ENCODE results near the gene GRIK3.
"Not testable (repeated sequence)": the region's sequence is repeated elsewhere in the genome, so short reads cannot be mapped to it uniquely, and the experiment has no call there.

The GRIK3 gene

GRCh38 chr1:36919491-36920145 lies 114.7 kb downstream of the GRIK3 start:
- no peaks in the 10 kb centered on the region for H3K9me3 ChIP-seq (ENCODE audit: control insufficient read depth in 5 of 5, low read length in 5 of 5)
- no peak overlapping the region for H3K4me3 ChIP-seq (ENCODE audit: low read depth in 1 of 5, low read length in 5 of 5)
- H3K4me1 ChIP-seq (ENCODE audit: control insufficient read depth in 5 of 5, insufficient read depth in 5 of 5, low read length in 5 of 5), result no peaks in the 10 kb centered on the region
- no peaks in the 10 kb centered on the region for H3K36me3 ChIP-seq (ENCODE audit: control insufficient read depth in 5 of 5, insufficient read depth in 5 of 5, low read length in 5 of 5)
- no peak overlapping the region for H3K9ac ChIP-seq (ENCODE audit: low read length in 5 of 5)
- peaks cover 3 to 28% (median 11%) of the 10 kb centered on the region in 5 donors for H3K27me3 ChIP-seq (ENCODE audit: control insufficient read depth in 5 of 5, insufficient read depth in 4 of 5, low read length in 5 of 5)
- H3K27ac ChIP-seq (ENCODE audit: low read depth, low read length), result no peak overlapping the region

- no peak overlapping the region for H3K27ac ChIP-seq (ENCODE audit: low read depth, low read length)
- peaks cover 3 to 28% (median 17%) of the 10 kb centered on the region in 5 donors for H3K27me3 ChIP-seq (ENCODE audit: control insufficient read depth in 5 of 5, insufficient read depth in 4 of 5, low read length in 5 of 5)
- H3K9me3 ChIP-seq (ENCODE audit: control insufficient read depth in 5 of 5, low read length in 5 of 5), result no peaks in the 10 kb centered on the region
- H3K36me3 ChIP-seq (ENCODE audit: control insufficient read depth in 5 of 5, insufficient read depth in 5 of 5, low read length in 5 of 5), result no peaks in the 10 kb centered on the region
- H3K9ac ChIP-seq (ENCODE audit: low read length in 5 of 5), result no peak overlapping the region
- no peak overlapping the region for H3K4me3 ChIP-seq (ENCODE audit: low read depth in 1 of 5, low read length in 5 of 5)
- no peaks in the 10 kb centered on the region for H3K4me1 ChIP-seq (ENCODE audit: control insufficient read depth in 5 of 5, insufficient read depth in 5 of 5, low read length in 5 of 5)
Measured at GRCh38 chr1:36918604-36919003, 115.7 kb downstream of the GRIK3 start.

- not testable (repeated sequence) for H3K4me1 ChIP-seq (ENCODE audit: control insufficient read depth in 5 of 5, insufficient read depth in 5 of 5, low read length in 5 of 5); H3K9ac ChIP-seq (ENCODE audit: low read length in 5 of 5); H3K4me3 ChIP-seq (ENCODE audit: low read depth in 1 of 5, low read length in 5 of 5); H3K27ac ChIP-seq (ENCODE audit: low read depth, low read length); H3K9me3 ChIP-seq (ENCODE audit: control insufficient read depth in 5 of 5, low read length in 5 of 5); H3K36me3 ChIP-seq (ENCODE audit: control insufficient read depth in 5 of 5, insufficient read depth in 5 of 5, low read length in 5 of 5)
- H3K27me3 ChIP-seq (ENCODE audit: control insufficient read depth in 5 of 5, insufficient read depth in 4 of 5, low read length in 5 of 5), result peaks cover 3 to 18% (median 16%) of the 10 kb centered on the region in 5 donors
Measured at GRCh38 chr1:36916542-36916941, 117.8 kb downstream of the GRIK3 start.

- no peak overlapping the region for H3K4me3 ChIP-seq (ENCODE audit: low read depth in 1 of 5, low read length in 5 of 5)
- no peaks in the 10 kb centered on the region for H3K4me1 ChIP-seq (ENCODE audit: control insufficient read depth in 5 of 5, insufficient read depth in 5 of 5, low read length in 5 of 5)
- H3K27ac ChIP-seq (ENCODE audit: low read depth, low read length), result no peak overlapping the region
- H3K9ac ChIP-seq (ENCODE audit: low read length in 5 of 5), result no peak overlapping the region
- H3K9me3 ChIP-seq (ENCODE audit: control insufficient read depth in 5 of 5, low read length in 5 of 5), result no peaks in the 10 kb centered on the region
- H3K27me3 ChIP-seq (ENCODE audit: control insufficient read depth in 5 of 5, insufficient read depth in 4 of 5, low read length in 5 of 5), result peaks cover 0 to 21% (median 12%) of the 10 kb centered on the region in 5 donors
- H3K36me3 ChIP-seq (ENCODE audit: control insufficient read depth in 5 of 5, insufficient read depth in 5 of 5, low read length in 5 of 5), result no peaks in the 10 kb centered on the region
Measured at GRCh38 chr1:36913484-36914060, 120.7 kb downstream of the GRIK3 start.

GRCh38 chr1:36913016-36913415 lies 121.3 kb downstream of the GRIK3 start:
- no peak overlapping the region for H3K9ac ChIP-seq (ENCODE audit: low read length in 5 of 5)
- no peaks in the 10 kb centered on the region for H3K9me3 ChIP-seq (ENCODE audit: control insufficient read depth in 5 of 5, low read length in 5 of 5)
- peaks cover 0 to 21% (median 12%) of the 10 kb centered on the region in 5 donors for H3K27me3 ChIP-seq (ENCODE audit: control insufficient read depth in 5 of 5, insufficient read depth in 4 of 5, low read length in 5 of 5)

GRCh38 chr1:36912365-36912865 lies 121.9 kb downstream of the GRIK3 start:
- Histone ChIP-seq H3K36me3 (ENCODE audit: control insufficient read depth in 5 of 5, insufficient read depth in 5 of 5, low read length in 5 of 5) (no peaks in the 10 kb centered on the region), H3K9ac (ENCODE audit: low read length in 5 of 5) (no peak overlapping the region), H3K27ac (ENCODE audit: low read depth, low read length) (no peak overlapping the region), H3K27me3 (ENCODE audit: control insufficient read depth in 5 of 5, insufficient read depth in 4 of 5, low read length in 5 of 5) (peaks cover 0 to 21% (median 12%) of the 10 kb centered on the region in 5 donors), H3K4me3 (ENCODE audit: low read depth in 1 of 5, low read length in 5 of 5) (no peak overlapping the region), H3K4me1 (ENCODE audit: control insufficient read depth in 5 of 5, insufficient read depth in 5 of 5, low read length in 5 of 5) (no peaks in the 10 kb centered on the region), H3K9me3 (ENCODE audit: control insufficient read depth in 5 of 5, low read length in 5 of 5) (no peaks in the 10 kb centered on the region)

More at GRCh38 chr1:36913016-36913415, 121.3 kb downstream of the GRIK3 start:
- Histone ChIP-seq H3K27ac (ENCODE audit: low read depth, low read length) (no peak overlapping the region), H3K36me3 (ENCODE audit: control insufficient read depth in 5 of 5, insufficient read depth in 5 of 5, low read length in 5 of 5) (no peaks in the 10 kb centered on the region), H3K4me1 (ENCODE audit: control insufficient read depth in 5 of 5, insufficient read depth in 5 of 5, low read length in 5 of 5) (no peaks in the 10 kb centered on the region), H3K4me3 (ENCODE audit: low read depth in 1 of 5, low read length in 5 of 5) (no peak overlapping the region)

- no peak overlapping the region for H3K4me3 ChIP-seq (ENCODE audit: low read depth in 1 of 5, low read length in 5 of 5)
- no peak overlapping the region for H3K27ac ChIP-seq (ENCODE audit: low read depth, low read length)
- no peaks in the 10 kb centered on the region for H3K4me1 ChIP-seq (ENCODE audit: control insufficient read depth in 5 of 5, insufficient read depth in 5 of 5, low read length in 5 of 5)
- H3K9me3 ChIP-seq (ENCODE audit: control insufficient read depth in 5 of 5, low read length in 5 of 5), result no peaks in the 10 kb centered on the region
- no peaks in the 10 kb centered on the region for H3K36me3 ChIP-seq (ENCODE audit: control insufficient read depth in 5 of 5, insufficient read depth in 5 of 5, low read length in 5 of 5)
- no peak overlapping the region for H3K9ac ChIP-seq (ENCODE audit: low read length in 5 of 5)
- peaks cover 0 to 21% (median 12%) of the 10 kb centered on the region in 5 donors for H3K27me3 ChIP-seq (ENCODE audit: control insufficient read depth in 5 of 5, insufficient read depth in 4 of 5, low read length in 5 of 5)
Measured at GRCh38 chr1:36911561-36912364, 122.6 kb downstream of the GRIK3 start.

- H3K27ac ChIP-seq (ENCODE audit: low read depth, low read length), result no peak overlapping the region
- no peaks in the 10 kb centered on the region for H3K36me3 ChIP-seq (ENCODE audit: control insufficient read depth in 5 of 5, insufficient read depth in 5 of 5, low read length in 5 of 5)
- H3K9ac ChIP-seq (ENCODE audit: low read length in 5 of 5), result no peak overlapping the region
- H3K27me3 ChIP-seq (ENCODE audit: control insufficient read depth in 5 of 5, insufficient read depth in 4 of 5, low read length in 5 of 5), result peaks cover 0 to 21% (median 12%) of the 10 kb centered on the region in 5 donors
- no peaks in the 10 kb centered on the region for H3K9me3 ChIP-seq (ENCODE audit: control insufficient read depth in 5 of 5, low read length in 5 of 5)
- no peak overlapping the region for H3K4me3 ChIP-seq (ENCODE audit: low read depth in 1 of 5, low read length in 5 of 5)
- no peaks in the 10 kb centered on the region for H3K4me1 ChIP-seq (ENCODE audit: control insufficient read depth in 5 of 5, insufficient read depth in 5 of 5, low read length in 5 of 5)
Measured at GRCh38 chr1:36910886-36911540, 123.3 kb downstream of the GRIK3 start.

- Histone ChIP-seq H3K36me3 (ENCODE audit: control insufficient read depth in 5 of 5, insufficient read depth in 5 of 5, low read length in 5 of 5) (no peaks in the 10 kb centered on the region), H3K4me1 (ENCODE audit: control insufficient read depth in 5 of 5, insufficient read depth in 5 of 5, low read length in 5 of 5) (no peaks in the 10 kb centered on the region), H3K27me3 (ENCODE audit: control insufficient read depth in 5 of 5, insufficient read depth in 4 of 5, low read length in 5 of 5) (peaks cover 0 to 19% (median 12%) of the 10 kb centered on the region in 5 donors), H3K27ac (ENCODE audit: low read depth, low read length) (no peak overlapping the region), H3K4me3 (ENCODE audit: low read depth in 1 of 5, low read length in 5 of 5) (no peak overlapping the region), H3K9ac (ENCODE audit: low read length in 5 of 5) (no peak overlapping the region), H3K9me3 (ENCODE audit: control insufficient read depth in 5 of 5, low read length in 5 of 5) (no peaks in the 10 kb centered on the region)
Measured at GRCh38 chr1:36909946-36910725, 124.2 kb downstream of the GRIK3 start.
